Endometrial microvascular endothelial cells (primary cell): Measurements from ENCODE around the gene RGS3. TPM values are rescaled to one million over a fixed set of nuclear protein-coding genes. Genes with fewer than 3 reads are reported as not detected.

Source experiments
- in situ Hi-C: cut with HindIII; loops from 2 replicates; pipeline ENCODE4 v1.10.0; 2017; ENCODE audit warnings: low sequenced_read_pairs, low pct_unique_long_range_greater_than_20kb; ENCODE audit errors: inconsistent ontology term
- total RNA-seq: library from RNA; depleted of rRNA; stranded (reverse); fragments of >200 nt; gene quantifications from one replicate; pipeline ENCODE4 v1.2.3, GENCODE V29; 2015; ENCODE audit errors: inconsistent ontology term

Gene RGS3
- total RNA-seq, 1 donor from 2014 or later = 106 TPM

GRCh38 chr9:113559834-113560800 is 96.6 kb downstream of the RGS3 start:
- in situ Hi-C loops = no loop called here

- in situ Hi-C loops = no loop called here
These were observed 99.3 kb downstream of the RGS3 start for GRCh38 chr9:113562653-113563381.

DNA sequence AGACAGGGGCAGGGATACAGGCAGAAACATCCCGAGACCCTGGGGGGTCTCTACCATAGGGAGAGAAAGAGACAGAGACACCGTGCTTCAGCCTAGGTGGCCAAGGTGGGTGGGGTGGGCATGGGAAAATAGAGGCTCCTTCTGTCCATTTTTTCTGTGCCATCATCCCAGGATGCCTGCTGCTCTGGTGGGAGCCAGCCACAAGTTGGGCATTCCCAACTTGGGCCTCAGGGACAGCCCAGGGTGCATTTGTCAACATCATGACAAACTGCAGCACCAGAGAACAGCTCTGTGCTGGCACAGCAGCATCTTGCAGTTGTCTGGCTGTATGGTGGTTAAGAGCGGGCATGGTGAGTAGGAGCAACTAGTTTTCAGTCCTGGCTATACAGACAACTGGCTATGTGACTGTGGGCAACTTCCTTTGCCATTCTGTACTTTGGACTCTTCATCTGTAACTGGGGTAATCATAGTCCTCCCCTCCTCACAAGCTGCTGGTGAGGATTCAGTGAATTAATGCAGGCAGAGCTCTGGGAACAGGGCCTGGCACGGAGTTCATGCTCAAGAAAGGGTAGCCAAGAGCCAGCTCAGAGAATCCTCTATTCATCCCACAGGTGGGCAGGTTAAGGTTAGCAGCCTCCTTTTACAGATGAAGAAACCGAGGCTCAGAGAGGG is 100.4 kb downstream of the RGS3 start:
- in situ Hi-C loops = no loop called here

DNA sequence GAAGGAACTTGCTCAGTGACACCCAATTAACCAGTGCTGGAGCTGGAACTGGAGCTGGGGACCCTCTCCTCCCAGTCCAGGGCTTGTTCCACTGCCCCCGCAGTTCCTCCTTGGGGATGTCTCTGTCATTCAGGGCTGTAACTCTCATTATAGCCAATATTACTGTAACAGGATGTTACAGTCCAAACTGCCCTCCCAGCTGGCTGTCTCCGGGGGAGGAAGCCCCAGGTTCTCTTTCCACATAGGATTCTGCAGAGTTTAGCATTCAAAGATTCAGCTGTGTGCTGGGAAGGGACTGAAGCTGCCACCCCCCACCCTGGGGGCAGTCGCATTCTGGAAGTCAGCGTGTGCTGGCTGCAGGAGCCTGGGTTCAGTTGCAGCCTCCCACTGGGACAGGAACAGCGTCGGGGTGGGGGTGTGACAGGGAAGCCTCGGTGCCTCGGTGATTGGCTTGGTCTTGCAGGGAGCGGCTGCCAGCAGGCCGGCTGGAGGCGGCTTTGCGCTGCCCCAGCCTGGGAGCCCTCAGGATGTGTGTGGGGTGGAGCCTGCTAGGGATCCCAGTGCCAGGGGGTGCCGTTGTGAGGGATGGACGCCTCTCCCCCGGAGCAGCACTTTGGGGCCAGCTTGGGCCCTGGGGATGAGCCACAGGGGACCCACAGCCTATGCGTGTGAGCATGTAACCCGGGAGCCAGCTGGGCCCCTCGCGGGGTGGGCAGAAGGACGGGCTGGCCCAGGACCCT is 101.1 kb downstream of the RGS3 start:
- in situ Hi-C loops = no loop called here

DNA sequence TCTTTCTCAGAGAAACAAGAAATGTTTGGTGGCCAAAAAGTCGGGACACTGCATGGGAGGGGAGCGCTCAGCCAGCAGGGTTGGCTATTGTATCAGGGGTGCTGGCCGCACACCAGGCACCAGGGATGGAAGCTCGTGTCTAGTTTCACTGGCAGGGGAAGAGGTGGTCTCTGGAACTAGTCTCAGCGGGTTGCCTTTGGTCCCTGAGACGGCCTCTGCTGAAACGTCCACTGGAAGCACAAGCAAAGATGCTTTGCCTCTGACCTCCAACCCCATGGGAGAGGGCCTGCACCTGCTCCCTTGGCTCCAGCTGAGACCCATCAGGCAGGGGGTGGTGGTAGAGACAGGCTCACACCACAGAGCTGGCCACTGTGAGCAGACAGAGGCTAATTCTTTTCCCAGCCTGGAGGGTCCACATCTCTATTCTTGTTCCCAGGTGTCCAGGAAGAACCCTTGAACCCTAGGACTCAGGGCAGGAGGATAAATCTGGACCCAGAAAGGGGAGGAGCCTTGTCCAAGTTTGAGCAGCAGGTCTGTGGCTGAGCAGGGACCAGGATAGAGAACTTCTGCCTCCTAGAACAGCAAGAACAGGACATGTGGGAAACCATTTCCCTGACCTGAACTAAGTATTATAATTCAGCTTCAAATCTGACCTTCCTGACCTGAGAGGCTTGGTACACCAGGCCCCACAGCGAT is 102.6 kb downstream of the RGS3 start:
- in situ Hi-C loops = no loop called here

DNA sequence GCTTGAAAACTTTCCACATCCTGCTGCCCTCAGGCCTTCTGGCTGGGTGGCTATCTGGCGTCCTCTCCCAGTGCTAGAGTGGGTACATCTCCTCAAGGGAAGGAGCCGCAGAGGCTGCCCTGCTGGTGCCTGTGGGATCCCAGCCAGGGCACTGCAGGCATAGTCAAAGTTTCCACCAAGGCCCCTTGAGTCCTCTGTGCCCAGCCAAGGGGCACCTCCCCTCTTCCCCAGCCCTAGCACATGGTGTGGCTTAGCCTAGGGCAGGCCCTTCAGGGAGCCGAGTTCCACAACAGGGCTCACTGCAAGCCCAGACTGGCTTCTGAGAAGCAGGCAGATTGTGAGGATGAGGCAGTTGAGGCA is 103.2 kb downstream of the RGS3 start:
- in situ Hi-C loops = no loop called here

DNA sequence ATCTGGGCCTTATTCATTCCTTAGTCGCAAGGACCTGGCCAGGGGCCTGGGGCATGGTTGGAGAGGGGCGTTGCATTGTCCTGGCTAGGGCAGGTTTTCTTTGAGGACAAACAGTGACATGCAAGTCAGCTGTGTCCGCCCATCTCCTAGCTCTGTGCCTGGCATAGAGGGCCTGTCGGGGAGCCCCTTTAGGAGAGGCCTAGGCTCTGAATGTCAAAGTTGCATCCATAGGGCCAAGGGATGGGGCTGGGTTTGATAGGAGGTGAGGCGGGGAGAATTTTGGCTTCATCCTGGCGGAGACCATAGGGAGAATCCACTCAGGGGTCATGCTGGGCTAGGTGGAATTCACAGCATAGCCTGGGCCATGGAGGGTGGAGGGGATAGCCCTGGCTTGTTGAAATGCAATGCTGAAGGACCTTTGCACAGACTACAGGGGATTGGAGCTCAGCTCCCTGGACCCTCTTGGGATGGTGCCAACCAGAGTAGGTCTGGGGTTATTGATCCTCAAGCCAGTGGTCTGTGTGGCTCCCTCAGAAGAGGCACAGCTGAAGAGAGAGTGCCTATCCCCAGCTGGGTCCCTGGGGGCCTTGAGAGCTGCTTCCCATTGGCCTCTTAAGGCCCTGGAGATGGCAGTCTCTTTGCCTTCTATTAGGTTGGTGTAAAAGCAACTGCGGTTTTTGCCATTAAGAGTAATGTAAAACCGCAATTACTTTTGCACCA is 104.0 kb downstream of the RGS3 start:
- in situ Hi-C loops = no loop called here

DNA sequence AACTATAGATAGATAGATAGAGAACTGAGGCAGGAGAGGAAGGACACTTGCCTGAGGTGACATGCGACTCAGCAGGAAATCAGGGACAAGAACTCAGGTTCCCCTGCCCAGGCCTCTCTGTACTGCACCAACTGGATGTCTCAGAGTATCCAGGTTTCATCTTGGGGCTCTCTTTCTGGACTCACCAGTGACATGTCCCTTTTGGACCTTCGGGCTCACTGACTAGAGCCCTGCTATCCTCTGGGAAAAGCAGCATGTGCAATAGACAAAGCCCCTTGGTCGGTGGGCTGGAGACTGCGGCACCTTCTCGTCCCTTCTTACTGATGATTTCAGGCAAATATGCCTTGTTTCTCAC is 104.5 kb downstream of the RGS3 start:
- in situ Hi-C loops = no loop called here

GRCh38 chr9:113568571-113569321 is 105.2 kb downstream of the RGS3 start:
- in situ Hi-C loops = no loop called here

DNA sequence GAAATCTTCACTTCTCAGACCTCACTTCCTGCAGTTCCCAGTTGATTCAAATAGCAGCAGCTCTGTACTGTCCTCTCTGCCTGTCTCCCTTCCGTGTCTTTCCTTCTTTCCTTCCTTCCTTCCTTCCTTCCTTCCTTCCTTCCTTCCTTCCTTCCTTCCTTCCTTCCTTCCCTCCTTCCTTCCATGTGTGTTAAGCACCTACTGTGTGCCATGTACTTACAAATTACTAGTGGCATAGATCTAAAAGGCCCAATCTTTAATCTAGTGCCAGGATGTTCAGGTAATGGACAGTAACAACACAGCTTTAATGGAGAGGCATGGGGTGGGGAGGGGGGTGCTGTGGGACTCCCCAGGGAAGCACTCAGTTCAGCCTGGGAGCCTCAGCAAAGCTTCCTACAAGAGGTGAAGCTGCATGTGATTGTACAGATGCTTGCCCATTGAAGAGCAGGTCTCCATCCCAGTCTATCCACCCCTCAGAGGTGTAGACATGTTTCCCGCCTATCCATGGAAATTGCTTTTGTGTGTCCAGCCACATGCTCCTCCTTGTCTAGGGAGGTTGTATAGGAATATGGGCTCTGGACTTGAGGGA is 106.0 kb downstream of the RGS3 start:
- in situ Hi-C loops = no loop called here

DNA sequence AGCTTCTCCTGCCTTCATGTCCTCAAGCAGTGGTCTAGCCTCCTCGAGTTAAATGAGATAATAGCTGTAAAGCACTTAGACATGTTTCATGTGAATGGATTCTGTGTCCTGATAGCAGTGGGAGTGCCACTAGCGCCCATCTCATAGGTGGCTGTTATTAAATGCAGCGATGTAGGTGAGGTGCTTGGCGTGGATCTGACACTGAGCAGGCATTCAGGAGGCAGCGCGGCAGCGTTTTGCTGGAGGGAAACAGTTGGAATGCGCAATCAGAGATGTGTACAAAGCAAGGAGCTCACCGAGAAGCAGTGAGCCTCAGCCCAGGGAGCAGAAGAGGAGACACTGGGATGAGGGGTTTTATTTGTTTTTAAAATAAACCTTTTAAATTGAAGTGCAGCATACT is 106.6 kb downstream of the RGS3 start:
- in situ Hi-C loops = no loop called here

- in situ Hi-C loops = no loop called here
These were observed 107.5 kb downstream of the RGS3 start for GRCh38 chr9:113570749-113571711.

- in situ Hi-C loops = no loop called here
These were observed 108.7 kb downstream of the RGS3 start for GRCh38 chr9:113572076-113572861.

DNA sequence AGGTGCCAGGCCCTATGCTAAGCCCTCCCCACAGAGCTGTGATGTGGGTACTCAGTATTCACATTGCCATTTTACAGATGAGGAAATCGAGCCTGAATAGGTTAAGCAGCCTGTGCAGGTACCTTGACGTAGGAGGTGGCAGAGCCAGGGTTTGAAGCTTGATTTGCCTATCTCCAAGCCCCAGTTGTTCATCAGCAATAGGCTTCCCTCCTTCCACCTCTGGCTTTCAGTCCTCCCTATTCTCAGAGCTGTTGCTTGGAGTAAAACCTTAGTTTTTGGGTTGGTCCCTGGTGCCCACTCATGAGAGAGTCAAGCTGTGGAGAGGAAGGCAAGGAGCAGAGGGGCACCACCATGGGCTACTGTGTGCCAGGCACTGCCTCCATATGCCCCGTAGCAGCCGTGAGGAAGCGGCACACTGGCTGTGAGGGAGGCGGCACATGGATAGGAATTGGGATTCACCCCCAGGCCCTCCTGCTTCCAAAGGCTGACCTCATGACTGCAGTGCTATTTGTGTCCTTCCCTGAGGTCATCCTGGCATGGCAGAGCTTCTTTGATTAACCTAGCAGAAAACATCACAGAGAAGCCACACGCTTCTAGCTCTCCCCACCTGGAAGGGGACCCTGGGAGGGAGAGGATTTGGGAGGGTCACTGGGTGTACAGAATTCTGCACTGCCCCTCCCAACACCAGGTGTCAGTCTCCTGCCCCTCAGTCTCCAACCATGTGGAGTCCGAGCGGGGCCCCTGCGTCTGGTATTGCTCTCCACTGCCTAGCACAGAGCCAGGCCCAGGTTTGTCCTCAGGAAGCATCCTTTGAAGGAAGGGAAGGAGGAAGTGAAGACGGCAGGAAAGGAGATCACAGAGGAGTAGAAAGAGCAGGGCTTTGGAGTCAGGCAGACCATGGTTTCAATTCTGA is 109.8 kb downstream of the RGS3 start:
- in situ Hi-C loops = no loop called here
